Ovary (tissue), 9 donors: ENCODE data around the gene PLEKHN1. TPM values are rescaled to one million over a fixed set of nuclear protein-coding genes. Genes with fewer than 3 reads are reported as not detected.

Source experiments
- DNase-seq, 5 donors: peaks; one replicate each; pipeline ENCODE4 v3.0.0-alpha.2; 2019 to 2020
- H3K27ac ChIP-seq, 2 donors: fragments of 200-600 bp; one replicate each; pipeline versions ENCODE4 v1.5.1 to v1.8.0; 2019 to 2022
- H3K27me3 ChIP-seq: fragments of 200-600 bp; one replicate; pipeline ENCODE4 v1.8.0; 2022
- H3K36me3 ChIP-seq: fragments of 200-600 bp; sonication (generic); one replicate; pipeline ENCODE4 v1.5.1; 2019
- H3K4me1 ChIP-seq: one replicate; pipeline ENCODE4 v1.8.1; 2013; ENCODE audit warnings: mild to moderate bottlenecking, moderate library complexity; ENCODE audit not compliant: insufficient read depth
- H3K4me3 ChIP-seq: fragments of 200-600 bp; sonication (generic); one replicate; pipeline ENCODE4 v1.5.1; 2017
- H3K9me3 ChIP-seq, 2 donors: fragments of 200-600 bp in 1 of 2; sonication (generic) in 1 of 2; one replicate each; pipeline versions ENCODE4 v1.5.1 to v1.8.1; 2013 to 2019; ENCODE audit warnings: mild to moderate bottlenecking in 1 of 2, moderate library complexity in 1 of 2
- EP300 ChIP-seq: sonication (generic); formaldehyde crosslinking; IDR thresholded peaks from one replicate; pipeline ENCODE4 v1.6.1; 2017; ENCODE audit warnings: antibody characterized with exemption
- POLR2A ChIP-seq: fragments of 450-650 bp; IDR thresholded peaks from one replicate; pipeline ENCODE4 v1.6.1; 2017; ENCODE audit warnings: antibody characterized with exemption, mild to moderate bottlenecking, moderate library complexity
- WGBS, 3 donors: extraction: QIAGEN DNeasy Blood & Tissue Kit in 1 of 3; methylation state at CpG; one replicate each; pipeline versions ENCODE4 v1.1.5 to v1.1.7; 2013 to 2017; 5-methylcytosine and 5-hydroxymethylcytosine counted together
- intact Hi-C, 4 donors: fragments of 100-400 bp; cut with DNase I; formaldehyde crosslinking; loops; one replicate each; pipeline versions ENCODE4 v1.11.0 to v1.15.1; 2022 to 2023
- polyA plus RNA-seq, 2 donors: library from polyadenylated mRNA; stranded (reverse); fragments of 200-250 nt in 1 of 2; fragments of 350-450 nt in 1 of 2; fragmentation: Illumina TruSeq in 1 of 2; extraction: RNeasy Lipid Tissue Mini Kit (QIAGEN cat#74804) in 1 of 2; gene quantifications; one replicate each; pipeline ENCODE4 v1.2.3, GENCODE V29; 2013 to 2014
- total RNA-seq, 7 donors: library from RNA; depleted of rRNA in 2 of 7; stranded (reverse); fragments of >200 nt in 2 of 7; fragmentation: NEBNext Ultra II Directional in 3 of 7; extraction: Animal tissue kit (Norgen Biotek cat#: 25700) in 3 of 7; gene quantifications; one replicate each; pipeline versions ENCODE4 v1.1.0 to v1.2.4, GENCODE V29; 2016 to 2023
- TF ChIP-seq, protein P1 (sequence below), 3 donors: fragments of 450-650 bp in 2 of 3; fragments of 200-600 bp in 1 of 3; IDR thresholded peaks; one replicate each; pipeline versions ENCODE4 v1.5.1 to v1.8.0; 2016 to 2022; ENCODE audit warnings: antibody characterized with exemption in 3 of 3, mild to moderate bottlenecking in 1 of 3
- donor health status: DM: no; HTN: no; CAD: no; lungs with moderate emphysema.
- donor health status: DM: no; HTN: no; CAD: no.
- donor health status: Bipolar disorder and iron deficiency.
- donor health status: DM: yes; HTN: yes; CAD: no.
- donor health status: DM: no; HTN: no; CAD: no.
- donor health status: DM: yes; HTN: yes; CAD: no.

Gene PLEKHN1
- total and polyA plus RNA-seq, 9 donors = 0.10 to 0.34 (median 0.16) TPM; not detected in 3

DNA sequence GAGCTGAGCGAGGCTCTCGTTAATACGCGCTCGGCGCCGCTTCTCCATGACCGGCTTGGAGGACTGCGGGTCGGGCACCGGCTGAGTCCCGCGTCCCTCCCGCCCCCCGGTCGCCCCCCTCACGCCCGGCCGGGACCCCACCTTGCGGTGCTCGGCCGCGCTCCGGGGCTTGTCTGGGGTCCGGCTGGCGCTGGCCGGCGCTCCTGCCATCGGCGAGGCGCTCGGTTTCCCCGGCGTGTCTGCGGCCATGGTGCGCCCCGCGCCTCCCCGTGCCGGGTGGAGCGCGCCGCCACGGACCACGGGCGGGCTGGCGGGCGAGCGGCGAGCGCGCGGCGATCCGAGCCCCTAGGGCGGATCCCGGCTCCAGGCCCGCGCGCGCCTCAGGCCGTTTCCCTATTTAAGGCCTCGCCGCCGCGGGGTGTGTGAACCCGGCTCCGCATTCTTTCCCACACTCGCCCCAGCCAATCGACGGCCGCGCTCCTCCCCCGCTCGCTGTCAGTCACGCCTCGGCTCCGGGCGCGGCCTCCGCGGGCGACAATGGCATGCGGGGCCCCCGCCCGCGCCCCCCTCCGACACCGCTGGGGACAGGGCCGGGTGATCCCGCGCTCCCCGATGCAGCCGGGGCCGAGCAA, 33.6 kb downstream of the PLEKHN1 start, which contains the start of gene HES4:
HES4 (minus strand) TSS at position 373 of the 632 bp plus-strand sequence; CDS start at position 249, 124 bp downstream.
- TF ChIP-seq POLR2A (peak; percentile 58), EP300 (no peak)
- peak within 1 kb of the TSS; percentile 52 to 53 for H3K27ac ChIP-seq
- no peaks in the 10 kb centered on the region for H3K36me3 ChIP-seq
- H3K9me3 ChIP-seq = no peaks in the 10 kb centered on the region
- peak within 1 kb of the TSS; percentile 64 for H3K4me3 ChIP-seq
- DNase-seq = peak; percentile 42 to 82 (median 73)
- WGBS, 3 donors = 0 to 1% methylated on average over 56 to 95 of the region's 95 CpGs; no CpG with 5 or more reads in 1 of the 3 donors
- H3K27me3 ChIP-seq = peaks cover 11% of the 10 kb centered on the region
- intact Hi-C loops = no loop called here
- peaks cover 9% of the 10 kb centered on the region for H3K4me1 ChIP-seq

DNA sequence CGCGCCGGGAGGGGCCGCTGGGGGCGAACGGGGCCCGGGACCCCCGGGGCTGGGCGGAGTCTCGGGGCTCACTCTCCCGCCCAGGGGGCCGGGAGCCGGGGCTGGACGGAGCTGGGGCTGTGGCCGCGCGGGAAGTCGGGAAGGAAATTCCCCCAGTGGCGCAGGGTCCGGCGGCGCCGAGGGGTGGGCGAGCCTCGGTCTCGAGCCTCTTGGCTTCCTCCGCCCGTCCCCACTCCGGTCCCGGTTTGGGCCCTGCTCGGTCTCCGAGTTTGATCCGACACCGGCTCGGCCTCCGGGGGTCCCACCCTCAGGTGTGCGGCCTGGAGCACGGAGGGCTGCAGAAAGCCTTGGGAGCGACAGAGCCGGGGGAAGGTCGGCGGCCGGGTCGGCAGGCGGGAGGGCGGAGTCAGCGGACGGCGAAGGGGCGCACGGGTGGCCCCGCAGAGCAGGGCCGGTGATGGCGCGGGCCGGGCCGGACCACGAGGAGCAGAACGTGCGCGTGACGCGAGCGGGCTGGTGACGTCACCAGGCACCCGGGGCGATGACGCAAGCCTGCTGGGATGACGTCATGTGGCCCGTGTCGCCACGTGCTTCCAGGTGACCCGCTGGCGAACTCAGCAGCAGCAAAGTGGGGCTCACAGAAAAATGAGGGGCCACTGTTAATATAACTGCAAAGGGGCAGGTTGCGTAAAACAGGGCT, 34.2 kb downstream of the PLEKHN1 start:
- H3K27ac ChIP-seq = peak overlapping the region; percentile 52 to 53
- H3K4me3 ChIP-seq = peak overlapping the region; percentile 64
- no peaks in the 10 kb centered on the region for H3K9me3 ChIP-seq
- intact Hi-C loops = no loop called here
- peaks cover 9% of the 10 kb centered on the region for H3K4me1 ChIP-seq
- TF ChIP-seq, protein P1, sequence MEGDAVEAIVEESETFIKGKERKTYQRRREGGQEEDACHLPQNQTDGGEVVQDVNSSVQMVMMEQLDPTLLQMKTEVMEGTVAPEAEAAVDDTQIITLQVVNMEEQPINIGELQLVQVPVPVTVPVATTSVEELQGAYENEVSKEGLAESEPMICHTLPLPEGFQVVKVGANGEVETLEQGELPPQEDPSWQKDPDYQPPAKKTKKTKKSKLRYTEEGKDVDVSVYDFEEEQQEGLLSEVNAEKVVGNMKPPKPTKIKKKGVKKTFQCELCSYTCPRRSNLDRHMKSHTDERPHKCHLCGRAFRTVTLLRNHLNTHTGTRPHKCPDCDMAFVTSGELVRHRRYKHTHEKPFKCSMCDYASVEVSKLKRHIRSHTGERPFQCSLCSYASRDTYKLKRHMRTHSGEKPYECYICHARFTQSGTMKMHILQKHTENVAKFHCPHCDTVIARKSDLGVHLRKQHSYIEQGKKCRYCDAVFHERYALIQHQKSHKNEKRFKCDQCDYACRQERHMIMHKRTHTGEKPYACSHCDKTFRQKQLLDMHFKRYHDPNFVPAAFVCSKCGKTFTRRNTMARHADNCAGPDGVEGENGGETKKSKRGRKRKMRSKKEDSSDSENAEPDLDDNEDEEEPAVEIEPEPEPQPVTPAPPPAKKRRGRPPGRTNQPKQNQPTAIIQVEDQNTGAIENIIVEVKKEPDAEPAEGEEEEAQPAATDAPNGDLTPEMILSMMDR (IDR thresholded peaks at IDR 0.05) = peak in 1 of 3 donors; percentile 16
- TF ChIP-seq EP300 (peak; percentile 41), POLR2A (peak; percentile 10)
- 0 to 1% (median 0%) methylated on average over 48 to 75 of the region's 75 CpGs for WGBS, 3 donors
- no peaks in the 10 kb centered on the region for H3K36me3 ChIP-seq
- DNase-seq = peak in 4 of 5 donors; percentile 64 to 86 (median 78)
- H3K27me3 ChIP-seq = peaks cover 11% of the 10 kb centered on the region

GRCh38 chr1:1001057-1001783, 34.9 kb downstream of the PLEKHN1 start:
- Histone ChIP-seq H3K36me3 (no peaks in the 10 kb centered on the region), H3K9me3 (no peaks in the 10 kb centered on the region), H3K27ac (peak overlapping the region; percentile 10 to 52), H3K4me1 (peaks cover 9% of the 10 kb centered on the region), H3K27me3 (peaks cover 11% of the 10 kb centered on the region), H3K4me3 (peak overlapping the region; percentile 64)
- TF ChIP-seq, protein P1 (IDR thresholded peaks at IDR 0.05) = no peak
- TF ChIP-seq EP300 (no peak), POLR2A (no peak)
- 0 to 2% (median 1%) methylated on average over 30 to 58 of the region's 58 CpGs for WGBS, 3 donors
- peak in 3 of 5 donors; percentile 30 to 36 (median 32) for DNase-seq
- intact Hi-C loops = no loop called here

GRCh38 chr1:1003618-1004419, 37.5 kb downstream of the PLEKHN1 start:
- peak in 1 of 5 donors; percentile 31 for DNase-seq
- no peak overlapping the region for H3K4me3 ChIP-seq
- no peaks in the 10 kb centered on the region for H3K36me3 ChIP-seq
- WGBS, 3 donors = 83 to 87% (median 85%) methylated on average over 20 to 22 of the region's 22 CpGs
- intact Hi-C loops = no loop called here
- H3K9me3 ChIP-seq = no peaks in the 10 kb centered on the region
- peaks cover 2% of the 10 kb centered on the region for H3K27me3 ChIP-seq
- peaks cover 6% of the 10 kb centered on the region for H3K4me1 ChIP-seq
- H3K27ac ChIP-seq = no peak overlapping the region
- TF ChIP-seq POLR2A (no peak), EP300 (no peak)
- TF ChIP-seq, protein P1 (IDR thresholded peaks at IDR 0.05) = no peak
